HAP-1 (cell line): Measurements from ENCODE around the gene PTER.

Experiments used
- DNase-seq, 2 experiments: peaks; one replicate each; pipeline ENCODE4 v3.0.0-alpha.2; 2016 to 2020; ENCODE audit warnings: low spot score in 2 of 2
- H3K27me3 ChIP-seq: fragments of 250-450 bp; sonication (Bioruptor Pico); 2 replicates; pipeline ENCODE4 v1.5.1; 2020; ENCODE audit warnings: low read depth, mild to moderate bottlenecking, moderate library complexity
- H3K36me3 ChIP-seq: fragments of 250-450 bp; sonication (Bioruptor Pico); replicated peaks from 2 replicates; pipeline ENCODE4 v1.5.1; 2020; ENCODE audit warnings: mild to moderate bottlenecking
- H3K4me1 ChIP-seq: fragments of 250-450 bp; sonication (Bioruptor Pico); 2 replicates; pipeline ENCODE4 v1.5.1; 2020; ENCODE audit warnings: mild to moderate bottlenecking
- H3K4me3 ChIP-seq: fragments of 250-450 bp; sonication (Bioruptor Pico); 2 replicates; pipeline ENCODE4 v1.5.1; 2020; ENCODE audit warnings: mild to moderate bottlenecking, moderate library complexity
- H3K9me3 ChIP-seq: fragments of 250-450 bp; sonication (Bioruptor Pico); 2 replicates; pipeline ENCODE4 v1.5.1; 2020; ENCODE audit warnings: mild to moderate bottlenecking, moderate library complexity
- in situ Hi-C: fragments of 300-500 bp; cut with MboI; formaldehyde crosslinking; loops from 3 replicates; pipeline ENCODE4 v1.14.3; 2020; ENCODE audit warnings: low sequenced_read_pairs, inconsistent platforms, mixed read lengths

PTER gene

DNA sequence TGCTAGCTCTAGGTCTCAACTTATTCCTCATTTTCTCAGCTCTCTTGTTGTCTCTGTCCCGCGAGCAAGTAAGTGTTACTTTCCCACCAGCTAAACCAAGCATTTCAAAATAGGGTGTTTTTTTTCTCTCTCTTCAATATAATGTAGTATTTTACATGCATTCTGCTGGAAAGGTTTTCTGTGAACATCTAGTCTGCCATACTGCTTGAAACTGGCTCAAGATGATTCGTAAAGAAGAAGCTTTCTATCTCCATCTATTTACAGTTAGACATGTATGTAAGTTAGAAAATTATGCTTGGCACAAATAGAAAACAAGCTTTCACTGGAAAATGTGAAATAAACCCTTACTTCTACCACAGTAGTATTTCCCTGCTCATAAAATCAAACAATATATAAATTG, 53.7 kb downstream of the PTER start:
- no peak for DNase-seq
- in situ Hi-C loops = no loop called here
- Histone ChIP-seq H3K9me3 (no peaks in the 10 kb centered on the region), H3K36me3 (peaks cover 8% of the 10 kb centered on the region; the same call in 1 of the 2 replicates), H3K27me3 (no peaks in the 10 kb centered on the region), H3K4me1 (no peaks in the 10 kb centered on the region), H3K4me3 (no peak overlapping the region)

GRCh38 chr10:16491933-16492332, 55.1 kb downstream of the PTER start:
- DNase-seq = no peak
- Histone ChIP-seq H3K27me3 (no peaks in the 10 kb centered on the region), H3K36me3 (peaks cover 8% of the 10 kb centered on the region; the same call in 1 of the 2 replicates), H3K4me1 (no peaks in the 10 kb centered on the region), H3K9me3 (no peaks in the 10 kb centered on the region), H3K4me3 (no peak overlapping the region)
- in situ Hi-C loops = no loop called here

- no peaks in the 10 kb centered on the region for H3K9me3 ChIP-seq
- in situ Hi-C loops = no loop called here
- no peak for DNase-seq
- no peak overlapping the region for H3K4me3 ChIP-seq
- H3K36me3 ChIP-seq = no peaks in the 10 kb centered on the region
- no peaks in the 10 kb centered on the region for H3K4me1 ChIP-seq
- H3K27me3 ChIP-seq = no peaks in the 10 kb centered on the region
These were observed 57.2 kb downstream of the PTER start for GRCh38 chr10:16493884-16494536.

DNA sequence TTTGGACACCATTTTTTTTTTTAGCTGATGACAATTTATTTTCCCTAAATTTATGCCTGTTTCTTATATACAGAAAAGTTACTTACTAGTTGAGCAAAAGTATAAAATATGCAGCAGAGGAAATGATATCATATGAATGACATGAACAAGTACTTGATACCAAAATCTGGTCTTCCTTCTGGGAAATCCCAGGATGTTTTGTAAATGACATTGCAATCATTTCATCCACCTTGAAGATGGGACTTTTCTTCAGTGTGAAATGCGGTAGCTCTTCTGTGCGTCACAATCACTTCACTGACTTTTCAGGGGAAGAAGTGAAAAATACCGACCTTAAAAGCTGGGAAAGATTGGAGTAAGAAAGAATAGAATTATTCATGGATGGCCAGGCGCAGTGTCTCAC, 61.1 kb downstream of the PTER start:
- no peaks in the 10 kb centered on the region for H3K9me3 ChIP-seq
- no peaks in the 10 kb centered on the region for H3K27me3 ChIP-seq
- no peaks in the 10 kb centered on the region for H3K36me3 ChIP-seq
- H3K4me1 ChIP-seq = no peaks in the 10 kb centered on the region
- no peak for DNase-seq
- H3K4me3 ChIP-seq = no peak overlapping the region
- in situ Hi-C loops = no loop called here

- H3K36me3 ChIP-seq = no peaks in the 10 kb centered on the region; the same call in 1 of the 2 replicates
- DNase-seq = no peak
- no peaks in the 10 kb centered on the region for H3K27me3 ChIP-seq
- peaks cover 3% of the 10 kb centered on the region; the same call in 1 of the 2 replicates for H3K4me1 ChIP-seq
- no peaks in the 10 kb centered on the region for H3K9me3 ChIP-seq
- no peak overlapping the region for H3K4me3 ChIP-seq
- in situ Hi-C loops = no loop called here
These were observed 68.4 kb downstream of the PTER start for GRCh38 chr10:16505161-16505560.

GRCh38 chr10:16509996-16510395, 73.2 kb downstream of the PTER start:
- Histone ChIP-seq H3K36me3 (no peaks in the 10 kb centered on the region; the same call in 1 of the 2 replicates), H3K4me3 (no peak overlapping the region), H3K4me1 (no peaks in the 10 kb centered on the region), H3K27me3 (no peaks in the 10 kb centered on the region), H3K9me3 (no peaks in the 10 kb centered on the region)
- DNase-seq = no peak
- in situ Hi-C loops = no loop called here

- H3K9me3 ChIP-seq = no peaks in the 10 kb centered on the region
- no peaks in the 10 kb centered on the region for H3K4me1 ChIP-seq
- no peak overlapping the region for H3K4me3 ChIP-seq
- H3K36me3 ChIP-seq = no peaks in the 10 kb centered on the region
- DNase-seq = no peak
- no peaks in the 10 kb centered on the region for H3K27me3 ChIP-seq
- in situ Hi-C loops = no loop called here
These were observed 74.0 kb downstream of the PTER start for GRCh38 chr10:16510843-16511242.

DNA sequence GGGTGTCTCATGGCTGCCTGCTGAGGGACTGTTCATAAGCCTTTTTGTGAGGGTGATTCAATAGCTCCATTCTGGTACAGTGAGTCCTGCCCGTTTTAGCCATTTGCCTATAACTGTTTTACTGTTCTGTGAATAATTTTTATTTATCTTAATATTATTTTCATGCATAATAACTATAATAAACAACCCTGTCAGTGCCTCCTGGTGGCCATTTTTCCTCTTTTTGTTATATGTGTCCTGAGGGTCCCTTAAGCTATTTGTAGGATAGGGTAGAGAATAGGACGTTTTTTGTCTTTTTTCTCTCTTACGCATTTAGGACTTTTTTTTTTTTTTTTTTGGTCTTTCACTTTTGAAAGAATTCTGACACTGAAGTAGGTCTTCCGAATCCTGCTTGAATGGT, 82.0 kb downstream of the PTER start:
- Histone ChIP-seq H3K36me3 (no peaks in the 10 kb centered on the region), H3K9me3 (no peaks in the 10 kb centered on the region), H3K27me3 (no peaks in the 10 kb centered on the region), H3K4me3 (no peak overlapping the region), H3K4me1 (no peaks in the 10 kb centered on the region)
- no peak for DNase-seq
- in situ Hi-C loops = no loop called here

DNA sequence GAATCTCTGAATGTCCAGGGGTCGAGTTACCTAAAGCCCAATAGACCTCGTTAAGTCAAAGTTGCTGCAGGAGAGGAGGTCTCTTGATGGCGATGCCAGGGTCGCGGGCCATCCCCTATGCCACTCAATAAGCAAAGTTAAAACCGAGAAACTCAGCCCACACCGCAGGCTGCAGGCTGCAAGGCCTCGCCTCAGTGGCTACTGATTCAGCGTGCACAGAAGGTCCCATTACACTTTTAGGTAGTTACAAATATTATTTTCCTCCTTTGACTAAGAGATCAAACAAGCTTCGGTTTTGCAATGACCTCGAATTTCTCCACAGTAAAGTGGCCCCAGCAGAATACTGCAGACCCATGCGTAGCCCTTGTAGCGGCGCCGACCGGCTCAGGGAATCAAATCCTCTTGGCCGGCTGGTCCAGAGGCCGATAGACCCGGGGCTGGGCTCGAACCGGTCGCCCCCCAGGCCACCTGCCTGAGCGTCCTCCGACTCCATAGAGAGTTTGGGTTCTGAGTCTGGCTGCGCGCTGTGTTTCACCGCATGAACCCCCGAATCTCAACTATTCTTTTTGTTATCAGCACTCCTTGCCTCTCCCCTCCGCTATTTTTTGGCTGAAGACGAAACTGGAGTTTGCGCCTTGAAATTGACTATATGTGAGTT, 82.6 kb downstream of the PTER start:
- Histone ChIP-seq H3K9me3 (no peaks in the 10 kb centered on the region), H3K27me3 (no peaks in the 10 kb centered on the region), H3K4me1 (no peaks in the 10 kb centered on the region), H3K36me3 (no peaks in the 10 kb centered on the region), H3K4me3 (no peak overlapping the region)
- no peak for DNase-seq
- in situ Hi-C loops = no loop called here

GRCh38 chr10:16519908-16520861, 83.4 kb downstream of the PTER start:
- Histone ChIP-seq H3K27me3 (no peaks in the 10 kb centered on the region), H3K36me3 (no peaks in the 10 kb centered on the region), H3K9me3 (no peaks in the 10 kb centered on the region), H3K4me3 (no peak overlapping the region), H3K4me1 (no peaks in the 10 kb centered on the region)
- in situ Hi-C loops = no loop called here
- DNase-seq = no peak

- Histone ChIP-seq H3K4me3 (no peak overlapping the region), H3K27me3 (no peaks in the 10 kb centered on the region), H3K36me3 (no peaks in the 10 kb centered on the region), H3K9me3 (no peaks in the 10 kb centered on the region), H3K4me1 (no peaks in the 10 kb centered on the region)
- in situ Hi-C loops = no loop called here
- DNase-seq = no peak
These were observed 84.1 kb downstream of the PTER start for GRCh38 chr10:16520900-16521299.

DNA sequence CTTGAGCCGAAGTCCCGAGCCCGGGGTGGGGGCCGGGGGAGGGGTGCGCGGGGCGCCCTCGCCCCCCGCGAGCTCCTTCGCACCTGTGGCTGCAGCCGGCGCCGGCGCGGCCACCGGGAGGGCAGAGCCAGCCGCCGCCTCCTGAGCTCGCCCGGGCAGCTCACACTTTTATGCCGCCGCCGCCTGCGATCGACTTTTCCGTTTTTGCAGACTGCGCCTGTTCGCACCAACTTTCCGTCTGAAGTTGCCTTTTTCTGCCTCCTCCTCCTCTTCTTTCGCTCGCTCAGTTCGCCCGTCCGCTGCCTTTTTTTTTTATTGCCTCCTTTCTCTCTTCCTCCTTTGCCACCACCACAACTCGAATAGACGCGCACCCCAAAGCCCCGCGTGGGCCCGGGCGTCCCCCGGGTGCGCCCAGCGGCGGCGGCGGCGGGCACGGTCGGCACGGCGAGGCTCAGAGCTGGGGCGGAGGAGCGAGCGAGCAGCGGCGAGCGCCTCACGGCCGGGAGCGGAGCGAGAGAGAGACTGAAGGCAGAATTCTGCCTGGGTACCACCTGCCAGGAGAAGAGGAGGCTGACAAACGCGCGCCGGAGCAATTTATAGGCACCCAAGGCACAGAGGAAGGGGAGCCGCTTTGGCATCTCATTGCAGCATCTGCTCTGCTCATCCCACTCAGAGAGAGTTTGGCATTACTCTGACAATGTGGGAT, 84.7 kb downstream of the PTER start, which contains the start of gene C1QL3:
C1QL3 (minus strand) TSS at position 569 of the 706 bp plus-strand sequence. CDS start 814 bp downstream, outside the sequence.
- in situ Hi-C loops = no loop called here
- Histone ChIP-seq H3K36me3 (no peaks in the 10 kb centered on the region), H3K4me1 (no peaks in the 10 kb centered on the region), H3K27me3 (no peaks in the 10 kb centered on the region), H3K4me3 (no peak within 1 kb of the TSS), H3K9me3 (no peaks in the 10 kb centered on the region)
- no peak for DNase-seq

GRCh38 chr10:16527452-16527851, 90.6 kb downstream of the PTER start:
- in situ Hi-C loops = no loop called here
- Histone ChIP-seq H3K4me1 (no peaks in the 10 kb centered on the region), H3K27me3 (no peaks in the 10 kb centered on the region), H3K9me3 (no peaks in the 10 kb centered on the region), H3K36me3 (no peaks in the 10 kb centered on the region), H3K4me3 (no peak overlapping the region)
- no peak for DNase-seq
